ENCODE results near the gene GOLGA6L10. TPM values are rescaled to one million over a fixed set of nuclear protein-coding genes. Genes with fewer than 3 reads are reported as not detected.
"Not testable (repeated sequence)": the region's sequence is repeated elsewhere in the genome, so short reads cannot be mapped to it uniquely, and the experiment has no call there.

Gene GOLGA6L10
- total RNA-seq, 2 donors from 2014 or later = 0.48 to 1.5 TPM

DNA sequence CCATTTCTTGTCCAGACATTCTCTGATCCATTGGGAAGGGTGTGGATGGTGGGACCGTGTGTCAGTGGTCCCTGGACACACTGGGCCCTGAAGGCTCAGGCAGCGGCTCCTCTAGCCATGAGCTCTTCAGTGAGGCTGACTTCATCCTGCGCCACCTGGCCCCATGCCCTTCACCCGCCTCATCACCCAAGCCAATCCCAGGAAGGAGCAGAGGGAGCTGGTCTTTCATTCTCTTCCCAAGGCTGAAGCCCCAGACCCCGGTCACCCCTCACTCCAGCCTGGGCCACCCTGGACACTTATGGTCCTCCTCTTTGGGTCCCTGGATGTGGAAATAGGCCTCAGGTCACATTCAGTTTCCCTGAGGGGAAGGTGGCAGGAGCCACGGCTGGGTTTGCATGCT, 24.4 kb downstream of the GOLGA6L10 start:
- peak; percentile 58 for DNase-seq (ENCODE audit: low spot score)
- intact Hi-C loops (cut with DNase I) = not testable (repeated sequence)

DNA sequence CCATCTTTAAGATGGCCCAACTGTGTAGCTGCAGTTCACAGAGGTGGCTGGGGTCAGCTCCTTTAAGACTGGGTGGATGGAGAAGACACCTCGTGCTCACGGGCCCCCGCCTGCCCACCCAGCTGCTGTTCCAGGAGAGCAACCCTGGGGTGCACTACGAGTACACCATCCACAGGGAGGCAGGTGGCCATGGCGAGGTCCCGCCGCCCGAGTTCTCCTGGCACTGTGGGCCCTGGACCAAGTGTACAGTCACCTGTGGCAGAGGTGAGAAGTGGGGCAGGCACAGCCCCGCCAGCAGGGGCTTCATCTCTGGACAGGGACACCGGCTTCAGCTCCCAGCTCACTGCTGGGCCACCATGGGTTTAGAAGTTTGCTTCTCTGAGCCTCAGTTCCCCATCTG, 26.8 kb downstream of the GOLGA6L10 start:
- DNase-seq (ENCODE audit: low spot score); intact Hi-C loops (cut with DNase I): not testable (repeated sequence)

DNA sequence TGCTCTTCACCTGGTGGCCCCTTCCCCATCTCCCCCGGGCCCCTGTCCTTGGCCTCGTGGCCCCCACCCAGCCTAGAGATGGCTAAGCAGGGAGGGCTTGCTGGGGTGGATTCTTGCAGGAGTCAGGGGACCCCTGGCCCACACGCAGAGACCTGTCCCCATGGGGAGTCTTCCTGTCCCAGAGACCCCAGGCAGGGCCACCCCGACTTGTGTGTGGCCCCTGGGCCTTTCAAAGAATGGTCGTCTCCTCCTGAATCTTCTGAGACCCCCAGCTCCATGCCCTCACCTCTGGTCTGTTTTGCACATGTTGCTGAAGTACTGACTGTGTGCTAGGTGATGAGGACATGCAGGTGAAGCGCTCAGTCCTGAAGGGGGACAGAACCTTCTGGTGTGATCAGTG, 28.4 kb downstream of the GOLGA6L10 start:
- not testable (repeated sequence) for DNase-seq (ENCODE audit: low spot score)

DNA sequence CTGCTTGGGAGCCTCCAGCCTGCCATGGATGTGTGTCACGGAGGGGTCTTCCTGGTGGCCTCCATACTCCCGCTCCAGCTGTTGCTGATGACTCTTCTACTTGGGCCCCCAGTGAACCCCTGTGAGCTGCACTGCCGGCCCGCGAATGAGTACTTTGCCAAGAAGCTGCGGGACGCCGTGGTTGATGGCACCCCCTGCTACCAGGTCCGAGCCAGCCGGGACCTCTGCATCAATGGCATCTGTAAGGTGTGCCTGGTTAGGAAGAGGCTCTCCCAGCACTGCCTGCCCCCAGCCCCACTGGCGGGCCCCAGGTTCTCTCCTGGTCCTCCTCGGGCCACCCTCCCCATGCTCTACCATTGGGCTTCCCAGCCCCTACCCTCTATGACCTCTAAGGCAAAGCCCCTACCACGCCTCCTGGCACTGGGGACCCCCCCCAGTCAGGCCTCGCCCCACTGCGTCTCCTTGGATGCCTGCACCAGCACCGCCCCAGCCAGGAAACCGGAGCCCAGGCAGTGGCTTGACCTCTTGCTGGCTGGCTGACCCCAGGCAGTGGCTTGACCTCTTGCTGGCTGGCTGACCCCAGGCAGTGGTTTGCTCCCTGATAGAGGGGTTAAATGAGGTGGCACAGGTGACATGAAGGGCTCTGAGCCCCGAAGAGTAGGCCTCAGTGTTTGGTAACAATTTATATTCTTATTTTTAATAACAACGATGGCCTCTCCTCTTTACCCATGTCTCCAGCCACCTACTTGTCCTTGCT, 29.6 kb downstream of the GOLGA6L10 start:
- intact Hi-C loops (cut with DNase I) = not testable (repeated sequence)
- peak; percentile 59 for DNase-seq (ENCODE audit: low spot score)

More for the DNA sequence above, 28.4 kb downstream of the GOLGA6L10 start:
- intact Hi-C loops (cut with DNase I) = not testable (repeated sequence)

DNA sequence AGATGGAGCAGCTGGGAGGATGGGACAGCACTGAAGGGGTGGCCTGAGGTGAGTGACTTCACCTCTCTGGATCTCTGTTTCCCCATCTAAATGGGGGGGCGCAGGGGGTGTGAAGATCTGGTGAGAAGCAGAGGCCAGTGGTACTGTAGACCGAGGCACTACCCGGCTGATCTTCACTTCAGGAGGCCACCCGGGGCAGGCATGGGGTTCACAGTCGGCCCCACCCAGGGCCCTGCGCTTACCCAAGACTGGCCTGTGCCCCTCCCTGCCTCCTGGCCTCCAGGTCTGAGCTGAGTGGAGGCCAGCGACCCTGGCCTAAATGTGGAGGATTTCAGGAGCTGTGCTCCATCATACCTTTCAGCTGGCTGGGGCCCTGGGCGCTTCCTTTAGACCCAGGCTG, 31.0 kb downstream of the GOLGA6L10 start:
- intact Hi-C loops (cut with DNase I) = not testable (repeated sequence)
- DNase-seq (ENCODE audit: low spot score) = peak; percentile 35

DNA sequence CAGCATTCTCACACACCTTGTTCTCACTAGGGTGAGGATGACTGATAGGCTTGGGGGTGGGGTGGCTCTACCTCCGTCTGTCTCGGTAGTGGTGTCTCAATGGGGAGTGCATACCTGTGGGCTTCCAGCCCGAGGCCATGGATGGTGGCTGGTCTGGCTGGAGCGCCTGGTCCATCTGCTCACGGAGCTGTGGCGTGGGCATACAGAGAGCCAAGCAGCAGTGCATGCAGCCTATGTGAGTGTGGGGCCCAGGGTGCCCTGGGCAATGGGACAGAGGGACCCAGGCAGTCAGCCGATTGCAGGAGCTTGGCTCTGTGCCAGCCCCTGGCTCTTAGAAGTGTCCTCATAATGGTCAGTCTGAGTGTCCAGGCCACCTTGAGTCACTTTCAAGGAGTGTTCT, 31.8 kb downstream of the GOLGA6L10 start:
- DNase-seq (ENCODE audit: low spot score) = peak; percentile 82
- intact Hi-C loops (cut with DNase I) = not testable (repeated sequence)

DNA sequence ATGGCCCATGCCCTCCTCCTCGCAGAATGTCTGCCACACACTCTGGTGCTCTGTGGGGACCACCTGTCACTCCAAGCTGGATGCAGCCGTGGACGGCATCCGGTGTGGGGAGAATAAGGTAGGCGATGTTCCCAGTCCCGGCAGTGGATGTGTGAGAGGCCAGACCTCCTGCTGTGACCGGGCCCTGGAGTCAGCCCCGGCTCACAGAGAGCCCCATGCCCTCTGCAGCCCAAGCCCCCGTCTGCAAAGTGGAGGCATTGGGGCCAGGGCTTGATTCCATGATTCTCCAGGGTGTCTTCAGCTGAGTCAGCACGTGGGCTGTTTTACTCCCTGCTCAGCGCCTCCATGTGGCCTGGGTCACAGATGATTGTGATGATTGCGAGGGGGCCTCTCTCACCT, 32.2 kb downstream of the GOLGA6L10 start:
- intact Hi-C loops (cut with DNase I) = no loop called here
- DNase-seq (ENCODE audit: low spot score) = peak; percentile 70

DNA sequence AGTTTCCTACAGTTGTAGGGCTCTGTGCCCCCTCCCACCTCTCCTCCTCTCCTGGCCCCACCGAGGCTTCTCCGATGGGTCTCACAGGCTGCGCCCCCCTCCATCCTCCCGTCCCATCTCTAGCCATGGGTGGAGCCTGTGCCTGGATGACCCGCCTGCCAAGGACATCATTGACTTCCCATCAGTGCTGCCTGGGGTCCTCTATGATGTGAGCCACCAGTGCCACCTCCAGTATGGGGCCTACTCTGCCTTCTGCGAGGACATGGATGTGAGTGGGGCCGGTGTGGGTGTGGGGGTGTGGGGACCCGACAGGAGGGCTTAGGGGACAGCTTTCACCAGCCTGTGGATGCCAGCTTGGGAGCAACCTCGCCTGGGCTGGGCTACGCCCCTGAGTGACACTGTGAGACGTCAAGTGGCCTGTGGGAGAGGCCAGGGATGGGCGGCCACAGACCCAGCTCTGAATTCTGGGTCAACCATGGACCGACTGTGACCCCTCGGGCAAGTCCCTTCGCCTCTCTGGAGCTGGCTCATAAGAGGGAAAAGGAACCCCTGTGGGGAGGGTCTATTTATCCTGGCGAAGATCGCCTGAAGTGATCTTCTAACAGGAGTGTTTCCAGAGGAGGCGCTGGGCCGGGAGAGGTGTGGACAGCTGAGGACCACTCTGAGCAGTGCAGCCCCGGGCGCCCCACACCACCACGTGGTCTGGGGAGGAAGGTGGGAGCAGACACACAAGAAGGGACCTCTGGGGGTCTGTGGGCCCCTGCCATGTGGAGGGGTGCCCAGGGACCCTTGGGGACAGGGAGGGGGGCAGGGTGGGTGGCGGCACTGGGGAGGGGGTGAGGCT, 32.8 kb downstream of the GOLGA6L10 start:
- intact Hi-C loops (cut with DNase I) = not testable (repeated sequence)
- peak; percentile 67 for DNase-seq (ENCODE audit: low spot score)

DNA sequence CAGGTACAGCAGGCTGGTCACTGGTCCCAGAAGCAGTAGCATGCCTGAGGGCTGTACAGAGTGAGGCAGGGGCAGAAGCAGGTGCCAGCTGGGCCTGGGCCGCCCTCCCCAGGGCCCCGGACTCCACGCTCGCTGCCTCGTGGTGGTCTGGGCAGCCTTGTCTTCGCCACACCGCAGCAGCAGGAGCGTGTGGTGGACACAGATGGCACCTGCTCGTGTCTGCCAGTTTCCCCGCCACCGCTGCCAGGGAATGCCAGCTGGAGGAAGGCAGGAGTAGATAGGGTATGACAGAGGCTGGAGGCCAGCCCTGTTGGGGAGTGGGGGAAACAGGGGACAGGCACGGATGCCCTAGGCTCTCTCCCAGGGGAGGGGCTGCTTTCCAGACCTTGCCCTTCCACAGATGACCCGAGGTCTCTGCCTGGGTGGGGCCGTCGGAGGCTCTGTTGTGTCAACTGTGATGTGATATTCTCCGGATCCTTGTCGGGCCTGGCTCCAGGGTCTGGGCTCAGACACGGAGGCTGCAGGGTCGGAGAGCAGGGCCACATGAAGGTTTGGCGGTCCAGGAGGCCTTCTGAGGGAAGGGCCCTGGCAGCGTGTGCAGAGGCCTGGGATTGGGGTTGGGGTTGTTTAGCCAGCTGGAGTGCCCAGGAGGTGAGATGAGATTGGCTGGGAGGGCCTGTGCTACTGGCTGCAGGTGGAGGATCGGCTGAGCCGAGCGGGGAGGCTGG, 33.6 kb downstream of the GOLGA6L10 start:
- peak; percentile 60 for DNase-seq (ENCODE audit: low spot score)
- intact Hi-C loops (cut with DNase I) = no loop called here

DNA sequence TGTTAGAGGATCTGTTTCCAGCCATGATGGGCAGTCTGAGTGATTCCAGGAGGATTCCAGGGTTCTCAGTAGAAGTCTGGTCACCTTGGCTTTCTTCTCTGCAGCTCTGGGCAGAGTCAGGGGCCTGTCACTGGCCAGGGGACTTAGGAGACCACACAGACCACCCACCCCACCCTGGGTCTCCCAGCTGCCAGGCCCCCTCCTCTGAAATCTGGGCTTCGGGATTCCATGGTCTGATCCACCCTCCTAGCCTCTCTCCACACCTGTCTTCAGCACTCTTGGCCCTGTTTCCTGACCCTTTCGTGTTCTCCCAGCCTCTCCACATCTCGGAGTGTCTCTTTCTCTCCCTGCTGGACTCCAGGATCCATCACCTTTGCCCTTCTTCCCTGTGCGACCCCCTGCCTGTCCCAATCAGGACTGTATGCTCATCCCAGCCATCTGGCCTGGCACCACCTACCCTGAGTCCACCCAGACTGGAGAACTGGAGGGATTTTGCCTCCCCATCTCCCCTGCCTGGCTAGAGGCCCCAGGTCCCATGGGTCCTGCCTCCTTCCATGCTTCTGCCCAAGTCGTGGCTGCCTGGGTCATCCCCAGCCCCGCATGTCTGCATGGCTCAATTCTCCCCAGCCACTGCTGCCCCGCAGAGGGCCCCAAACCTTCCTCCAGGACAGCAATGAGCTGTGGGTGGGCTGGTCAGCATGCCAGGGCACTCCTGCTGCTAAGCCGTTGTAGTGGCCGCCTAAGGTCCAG, 34.3 kb downstream of the GOLGA6L10 start:
- DNase-seq (ENCODE audit: low spot score) = peak; percentile 70
- intact Hi-C loops (cut with DNase I) = no loop called here

DNA sequence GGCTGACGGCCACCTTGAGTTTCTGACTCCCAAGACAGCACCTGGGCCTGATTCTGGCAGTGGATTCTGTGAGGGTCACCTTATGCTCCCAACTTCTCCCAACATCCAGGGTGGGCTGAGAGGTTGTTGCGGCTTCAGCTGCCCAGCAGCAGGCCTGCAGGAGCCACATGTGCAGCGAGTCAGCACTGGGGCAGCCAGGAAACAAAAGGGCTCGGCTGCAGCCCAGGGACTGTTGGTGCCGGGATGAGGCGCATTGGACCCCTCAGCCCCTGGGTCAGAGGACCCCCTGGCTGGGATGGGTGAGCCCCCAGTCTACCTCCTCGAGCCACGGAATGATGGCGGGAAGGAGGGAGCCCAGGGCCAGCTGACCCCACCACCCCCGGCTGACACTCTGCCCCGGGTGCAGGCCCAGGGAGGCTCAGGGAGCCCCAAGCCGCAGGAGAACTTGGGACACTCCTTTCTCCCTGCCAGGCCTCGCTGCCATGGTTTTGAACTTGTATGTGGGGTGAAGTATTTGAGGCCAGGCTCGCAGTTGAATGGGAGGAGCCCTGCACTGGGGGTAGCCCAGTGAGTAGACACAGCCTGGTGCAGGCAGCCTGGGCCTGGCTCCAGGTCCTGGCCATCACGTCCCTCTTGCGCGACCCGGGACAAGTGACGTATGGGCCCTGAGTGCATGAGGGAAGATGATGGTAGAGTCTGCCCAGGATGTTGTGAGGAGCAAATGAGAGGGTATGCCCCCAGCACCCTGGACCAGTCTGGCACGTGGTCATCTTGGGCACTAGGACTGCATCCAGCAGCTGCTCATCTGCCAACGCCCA, 35.1 kb downstream of the GOLGA6L10 start:
- DNase-seq (ENCODE audit: low spot score) = peak; percentile 64

DNA sequence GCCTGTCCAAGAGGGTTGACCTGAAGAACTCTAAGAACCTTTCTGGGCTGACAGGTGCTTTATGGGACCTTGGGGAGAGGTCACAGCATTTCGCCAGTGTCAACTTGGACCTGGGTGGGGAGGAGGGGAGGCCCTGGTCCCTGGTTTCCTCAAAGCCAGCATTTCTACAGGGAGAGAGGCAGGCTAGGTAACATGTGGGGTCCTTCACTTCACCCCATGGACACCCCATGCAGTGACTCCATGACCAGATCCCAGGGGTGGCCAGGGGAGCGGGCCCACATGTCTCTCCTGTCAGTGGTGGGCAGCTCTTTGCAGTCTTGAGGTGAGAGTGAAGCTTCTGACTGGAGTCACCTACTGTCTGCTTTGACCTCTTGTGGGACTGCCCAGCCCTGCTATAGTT, 35.8 kb downstream of the GOLGA6L10 start:
- DNase-seq (ENCODE audit: low spot score) = peak; percentile 45
- intact Hi-C loops (cut with DNase I) = no loop called here

More for the DNA sequence above, 35.1 kb downstream of the GOLGA6L10 start:
- intact Hi-C loops (cut with DNase I) = not testable (repeated sequence)

DNA sequence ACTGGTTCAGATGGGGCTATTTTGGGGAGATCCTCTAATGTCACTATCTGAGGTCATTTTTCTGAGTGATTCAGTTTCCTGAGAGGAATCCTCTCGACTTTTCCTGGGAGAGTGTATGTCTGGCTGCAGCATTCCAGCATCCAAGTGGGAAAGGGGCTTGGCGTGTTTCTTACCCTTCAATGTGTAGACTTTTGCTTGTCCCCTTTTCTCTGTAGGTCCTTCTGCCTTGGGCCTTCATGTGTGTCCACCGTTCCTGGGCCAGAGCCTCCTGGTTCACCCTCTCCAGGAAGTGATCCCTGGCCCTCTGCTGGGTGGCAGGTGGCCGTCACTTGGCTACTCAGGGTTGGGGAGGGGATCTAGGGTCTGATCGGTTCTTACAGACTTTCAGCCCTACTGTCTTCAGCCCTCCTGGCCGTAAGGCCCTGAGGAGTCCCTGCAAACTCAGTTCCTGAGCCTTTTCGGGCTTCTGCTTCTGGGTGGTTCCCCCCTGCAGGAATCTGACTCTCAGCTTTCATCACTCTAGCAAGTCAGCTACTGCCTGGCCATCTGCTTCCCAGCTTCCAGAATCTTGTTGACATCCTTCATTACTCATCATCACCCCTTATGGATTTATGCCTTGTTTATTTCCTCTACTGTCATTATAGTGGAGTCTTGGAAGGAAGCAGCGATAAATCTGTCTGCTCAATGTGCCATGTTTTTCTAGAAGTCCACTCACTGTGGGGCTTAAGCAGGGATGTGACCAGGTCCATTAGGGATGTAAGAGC, 36.5 kb downstream of the GOLGA6L10 start:
- intact Hi-C loops (cut with DNase I) = no loop called here
- DNase-seq (ENCODE audit: low spot score) = peak; percentile 23

DNA sequence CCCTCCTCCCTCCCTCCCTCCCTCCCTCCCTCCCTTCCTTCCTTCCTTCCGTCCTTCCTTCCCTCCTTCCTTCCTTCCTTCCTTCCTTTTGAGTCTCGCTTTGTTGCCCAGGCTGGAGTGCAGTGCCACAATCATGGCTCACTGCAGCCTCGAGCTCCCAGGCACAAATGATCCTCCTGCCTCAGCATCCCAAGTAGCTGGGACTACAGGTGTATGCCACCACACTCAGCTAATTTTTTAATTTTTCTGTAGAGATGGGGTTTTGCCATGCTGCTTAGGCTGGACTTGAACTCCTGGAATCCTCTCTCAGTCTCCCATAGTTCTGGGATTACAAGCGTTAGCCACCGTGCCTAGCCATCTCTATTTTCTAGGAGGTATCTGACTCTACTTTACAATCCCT, 38.0 kb downstream of the GOLGA6L10 start:
- intact Hi-C loops (cut with DNase I) = not testable (repeated sequence)

DNA sequence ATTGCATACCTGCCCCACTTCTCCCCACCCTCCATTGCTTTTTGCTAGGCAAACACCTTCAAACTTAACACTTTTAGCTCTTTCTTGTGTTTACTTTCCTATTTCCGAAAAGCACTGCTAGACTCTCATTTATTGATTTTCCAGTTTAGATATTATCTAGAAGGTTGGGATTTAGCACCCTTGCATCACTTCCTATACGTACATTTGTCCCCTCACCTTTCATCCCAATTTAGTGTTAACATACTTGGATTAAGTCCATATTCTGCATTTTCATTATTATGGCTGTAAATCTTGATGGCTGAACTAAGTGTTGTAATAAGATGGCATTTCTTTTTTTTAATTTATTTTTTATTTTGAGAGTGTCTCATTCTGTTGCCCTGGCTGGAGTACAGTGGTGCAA, 39.5 kb downstream of the GOLGA6L10 start:
- intact Hi-C loops (cut with DNase I) = no loop called here
- DNase-seq (ENCODE audit: low spot score) = no peak

More for the DNA sequence above, 38.0 kb downstream of the GOLGA6L10 start:
- peak; percentile 31 for DNase-seq (ENCODE audit: low spot score)

DNA sequence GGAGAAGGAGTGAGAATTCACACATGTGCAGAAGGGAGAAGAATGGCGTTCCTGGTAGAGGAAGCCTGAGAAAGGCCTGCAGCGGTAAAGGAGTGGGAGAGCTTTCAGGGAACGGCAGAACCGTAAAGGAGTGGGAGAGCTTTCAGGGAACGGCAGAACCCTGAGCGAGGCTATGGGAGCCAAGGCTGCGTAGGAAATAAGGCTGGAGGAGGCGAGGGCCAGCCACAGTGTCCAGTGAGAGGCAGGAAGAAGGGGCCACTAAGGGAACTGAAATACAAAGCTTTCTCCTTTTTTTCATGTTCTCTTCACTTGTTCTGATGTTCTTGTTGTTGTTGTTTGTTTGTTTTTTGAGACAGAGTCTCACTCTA, 41.6 kb downstream of the GOLGA6L10 start:
- intact Hi-C loops (cut with DNase I) = no loop called here
- DNase-seq (ENCODE audit: low spot score) = no peak
